Measurements from ENCODE around the gene CLCF1.

The CLCF1 gene

DNA sequence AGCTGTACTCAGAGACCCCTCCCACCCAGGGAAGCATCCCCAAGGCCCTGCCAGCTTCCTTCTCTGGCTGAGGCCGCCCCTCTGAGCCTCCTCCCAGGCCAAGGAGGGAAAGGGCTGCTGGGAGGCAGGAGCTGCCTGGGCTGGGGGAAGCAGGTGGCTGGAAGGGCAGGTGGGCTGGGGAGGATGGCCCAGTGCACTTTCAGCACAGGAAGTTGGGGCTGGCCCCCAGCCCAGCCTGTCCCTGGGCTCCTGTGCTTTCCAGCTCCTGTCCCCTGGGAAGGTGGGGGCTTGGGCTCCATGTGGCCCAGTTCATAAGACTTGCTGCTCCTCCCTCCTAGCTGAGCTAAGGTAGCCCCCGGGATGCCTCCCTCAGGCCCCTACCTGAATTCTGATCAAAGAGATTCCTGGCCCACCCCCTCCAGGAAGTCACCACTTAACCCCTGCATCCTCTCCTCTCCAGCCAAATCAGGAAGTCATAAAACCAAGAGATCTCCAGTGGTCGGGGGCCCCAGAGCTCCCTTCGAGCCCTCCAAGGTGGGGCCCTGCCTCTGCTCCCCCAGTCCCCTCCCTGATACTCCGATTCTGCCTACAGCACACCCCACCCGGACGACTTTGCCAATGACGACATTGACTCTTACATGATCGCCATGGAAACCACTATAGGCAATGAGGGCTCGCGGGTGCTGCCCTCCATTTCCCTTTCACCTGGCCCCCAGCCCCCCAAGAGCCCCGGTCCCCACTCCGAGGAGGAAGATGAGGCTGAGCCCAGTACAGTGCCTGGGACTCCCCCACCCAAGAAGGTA lies 23.4 kb upstream of the CLCF1 start:
- TF ChIP-seq, protein P1, sequence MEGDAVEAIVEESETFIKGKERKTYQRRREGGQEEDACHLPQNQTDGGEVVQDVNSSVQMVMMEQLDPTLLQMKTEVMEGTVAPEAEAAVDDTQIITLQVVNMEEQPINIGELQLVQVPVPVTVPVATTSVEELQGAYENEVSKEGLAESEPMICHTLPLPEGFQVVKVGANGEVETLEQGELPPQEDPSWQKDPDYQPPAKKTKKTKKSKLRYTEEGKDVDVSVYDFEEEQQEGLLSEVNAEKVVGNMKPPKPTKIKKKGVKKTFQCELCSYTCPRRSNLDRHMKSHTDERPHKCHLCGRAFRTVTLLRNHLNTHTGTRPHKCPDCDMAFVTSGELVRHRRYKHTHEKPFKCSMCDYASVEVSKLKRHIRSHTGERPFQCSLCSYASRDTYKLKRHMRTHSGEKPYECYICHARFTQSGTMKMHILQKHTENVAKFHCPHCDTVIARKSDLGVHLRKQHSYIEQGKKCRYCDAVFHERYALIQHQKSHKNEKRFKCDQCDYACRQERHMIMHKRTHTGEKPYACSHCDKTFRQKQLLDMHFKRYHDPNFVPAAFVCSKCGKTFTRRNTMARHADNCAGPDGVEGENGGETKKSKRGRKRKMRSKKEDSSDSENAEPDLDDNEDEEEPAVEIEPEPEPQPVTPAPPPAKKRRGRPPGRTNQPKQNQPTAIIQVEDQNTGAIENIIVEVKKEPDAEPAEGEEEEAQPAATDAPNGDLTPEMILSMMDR (IDR thresholded peaks at IDR 0.05; ENCODE audit: insufficient read depth, low read length, missing control alignments): no peak

DNA sequence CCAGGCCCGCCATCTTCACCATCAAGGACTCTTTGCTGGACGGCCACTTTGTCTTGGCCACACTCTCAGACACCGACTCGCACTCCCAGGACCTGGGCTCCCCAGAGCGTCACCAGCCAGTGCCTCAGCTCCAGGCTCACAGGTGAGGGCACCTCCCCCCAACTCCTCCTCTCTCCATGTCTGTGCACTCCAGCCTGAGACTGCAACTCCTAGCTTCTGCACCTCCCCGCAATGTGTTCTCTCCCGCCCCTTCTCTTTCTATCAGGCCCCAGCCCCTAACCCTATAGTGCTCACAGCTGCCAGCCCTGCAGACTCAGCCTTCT lies 22.8 kb upstream of the CLCF1 start:
- no peak overlapping the region for H3K4me3 ChIP-seq (ENCODE audit: low read depth, low read length)
- POLR2A ChIA-PET: no interaction called here
- DNase-seq (ENCODE audit: low read depth, low spot score): no peak
- TF ChIP-seq, protein P1 (IDR thresholded peaks at IDR 0.05; ENCODE audit: insufficient read depth, low read length, missing control alignments): no peak
- CTCF ChIA-PET: interaction anchor here (0.7 to 47.5 kb wide), 2 partner anchors 27 to 111 kb away, joined by 3 to 2108 read pairs; partner anchors contain the start of genes CLCF1 and POLD4

More for the DNA sequence above, 23.4 kb upstream of the CLCF1 start:
- H3K4me3 ChIP-seq (ENCODE audit: low read depth, low read length): no peak overlapping the region
- CTCF ChIA-PET: interaction anchor here (0.7 to 47.5 kb wide), 3 partner anchors 28 to 111 kb away, joined by 3 to 2108 read pairs (median 4); partner anchors contain the start of genes CLCF1 and POLD4
- POLR2A ChIA-PET: no interaction called here
- no peak for DNase-seq (ENCODE audit: low read depth, low spot score)

DNA sequence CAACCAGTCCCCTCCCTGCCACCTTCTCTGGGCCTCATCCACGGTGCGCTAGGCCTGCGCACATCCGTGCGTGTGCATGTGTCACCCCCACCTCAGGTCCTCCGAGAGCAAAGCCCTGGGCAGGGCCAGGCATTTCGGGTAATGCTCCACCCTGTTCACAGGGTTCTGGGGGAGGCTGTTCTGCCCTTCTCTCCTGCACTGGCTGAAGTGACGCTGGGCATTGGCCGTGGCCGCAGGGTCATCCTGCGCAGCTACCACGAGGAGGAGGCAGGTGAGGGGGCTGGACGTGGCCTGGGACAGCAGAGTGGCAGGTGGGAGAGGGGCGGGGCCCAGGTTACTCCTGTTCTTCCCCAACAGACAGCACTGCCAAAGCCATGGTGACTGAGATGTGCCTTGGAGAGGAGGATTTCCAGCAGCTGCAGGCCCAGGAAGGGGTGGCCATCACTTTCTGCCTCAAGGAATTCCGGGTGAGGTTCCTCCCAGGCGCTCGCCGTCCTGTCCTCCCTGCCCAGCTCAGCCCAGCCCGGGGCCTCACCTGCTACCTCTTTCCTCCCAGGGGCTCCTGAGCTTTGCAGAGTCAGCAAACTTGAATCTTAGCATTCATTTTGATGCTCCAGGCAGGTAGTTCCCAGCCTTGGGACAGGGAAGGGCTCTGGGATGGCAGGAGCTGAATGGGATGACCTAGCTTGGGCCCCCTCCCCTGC lies 22.3 kb upstream of the CLCF1 start:
- TF ChIP-seq, protein P1 (IDR thresholded peaks at IDR 0.05; ENCODE audit: insufficient read depth, low read length, missing control alignments): no peak
- no peak overlapping the region for H3K4me3 ChIP-seq (ENCODE audit: low read depth, low read length)
- CTCF ChIA-PET: interaction anchor here (0.7 to 47.5 kb wide), 2 partner anchors 27 to 112 kb away, joined by 3 to 2108 read pairs; partner anchors contain the start of genes CLCF1 and POLD4
- POLR2A ChIA-PET: no interaction called here
- no peak for DNase-seq (ENCODE audit: low read depth, low spot score)

DNA sequence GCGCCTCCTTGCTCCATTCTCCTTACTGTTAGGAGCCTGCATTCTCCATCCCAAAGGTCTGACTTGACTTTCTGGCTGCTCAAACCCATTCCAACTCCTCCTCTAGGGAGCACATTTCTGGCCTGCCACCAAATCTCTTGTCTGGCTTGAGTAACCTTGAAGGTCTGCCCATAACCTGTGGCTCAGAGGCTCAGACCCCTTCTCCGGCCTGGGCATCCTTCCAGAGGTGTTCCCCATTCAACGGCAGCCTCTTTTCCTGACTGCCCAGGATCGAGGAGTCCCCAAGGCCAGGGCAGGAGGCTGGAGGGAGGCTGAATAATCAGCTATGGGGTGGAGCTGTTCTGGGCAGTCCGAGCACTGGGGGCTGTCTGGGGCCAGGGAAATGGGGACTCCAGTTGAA lies 20.6 kb upstream of the CLCF1 start:
- no peak overlapping the region for H3K4me3 ChIP-seq (ENCODE audit: low read depth, low read length)
- no peak for DNase-seq (ENCODE audit: low read depth, low spot score)
- TF ChIP-seq, protein P1 (IDR thresholded peaks at IDR 0.05; ENCODE audit: insufficient read depth, low read length, missing control alignments): no peak
- ChIA-PET CTCF (interaction anchor here (47.5 kb wide), 1 partner anchor 25 kb away, joined by 2108 read pairs; the partner anchor contains the start of genes CLCF1 and POLD4), POLR2A (no interaction called here)

DNA sequence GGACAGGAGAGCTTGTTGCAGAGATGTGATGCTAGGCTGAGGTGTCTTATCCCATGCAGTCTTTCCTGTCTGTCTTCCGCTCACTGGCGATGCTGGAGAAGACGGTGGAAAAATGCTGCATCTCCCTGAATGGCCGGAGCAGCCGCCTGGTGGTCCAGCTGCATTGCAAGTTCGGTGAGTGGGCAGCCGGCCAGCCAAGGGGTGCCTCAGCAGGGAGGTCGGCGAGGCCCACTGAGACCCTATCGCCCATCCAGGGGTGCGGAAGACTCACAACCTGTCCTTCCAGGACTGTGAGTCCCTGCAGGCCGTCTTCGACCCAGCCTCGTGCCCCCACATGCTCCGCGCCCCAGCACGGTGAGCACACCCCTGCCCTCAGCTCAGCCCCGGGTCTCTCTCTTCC lies 20.0 kb upstream of the CLCF1 start:
- TF ChIP-seq, protein P1 (IDR thresholded peaks at IDR 0.05; ENCODE audit: insufficient read depth, low read length, missing control alignments): no peak
- POLR2A ChIA-PET: no interaction called here
- H3K4me3 ChIP-seq (ENCODE audit: low read depth, low read length): no peak overlapping the region
- no peak for DNase-seq (ENCODE audit: low read depth, low spot score)
- CTCF ChIA-PET: interaction anchor here (47.5 kb wide), 1 partner anchor 24 kb away, joined by 2108 read pairs; the partner anchor contains the start of genes CLCF1 and POLD4
